Activated B cell treated with CpG ODN at 0.5 μM for 24 hours (primary cell): Measurements from ENCODE around the gene ITPKC. TPM values are rescaled to one million over a fixed set of nuclear protein-coding genes. Genes with fewer than 3 reads are reported as not detected.

Experiments
- ATAC-seq: fragments of 200-7000 bp; cut with Tn5 transposase; one replicate; pipeline ENCODE4 v1.10.0; 2021; ENCODE audit warnings: low read depth, mild to moderate bottlenecking, moderate library complexity
- CTCF ChIA-PET: fragments of 350-600 bp; sonication (Branson Sonifier 250); formaldehyde crosslinking; loops from one replicate; lab custom pipeline; 2021; ENCODE audit warnings: antibody characterized with exemption; lab: Charles Lee
- POLR2A ChIA-PET: fragments of 350-600 bp; sonication (Branson Sonifier 250); formaldehyde crosslinking; loops from one replicate; lab custom pipeline; 2021; ENCODE audit warnings: antibody characterized with exemption; lab: Charles Lee
- DNase-seq: peaks from one replicate; pipeline ENCODE4 v3.0.0; 2022
- H3K27ac Mint-ChIP-seq: one replicate; pipeline ENCODE4 v1.8.0; 2020; ENCODE audit warnings: mixed read lengths
- H3K27me3 Mint-ChIP-seq: one replicate; pipeline ENCODE4 v1.8.0; 2021; ENCODE audit warnings: mixed read lengths
- H3K36me3 Mint-ChIP-seq: one replicate; pipeline ENCODE4 v1.8.0; 2021; ENCODE audit warnings: low read depth, mixed read lengths
- H3K4me1 Mint-ChIP-seq: one replicate; pipeline ENCODE4 v1.8.0; 2021; ENCODE audit warnings: mixed read lengths
- H3K4me3 Mint-ChIP-seq: one replicate; pipeline ENCODE4 v1.8.0; 2020; ENCODE audit warnings: mild to moderate bottlenecking, mixed read lengths
- H3K9me3 Mint-ChIP-seq: one replicate; pipeline ENCODE4 v1.8.0; 2020; ENCODE audit warnings: mixed read lengths
- intact Hi-C: fragments of 100-400 bp; cut with micrococcal nuclease; formaldehyde crosslinking; loops from one replicate; pipeline ENCODE4 v1.15.1; 2024
- total RNA-seq: library from RNA; stranded (reverse); gene quantifications from 2 replicates; pipeline ENCODE4 v1.2.3, GENCODE V29; 2022
- TF ChIP-seq, protein P1 (sequence below): fragments of 200-600 bp; IDR thresholded peaks from one replicate; pipeline ENCODE4 v1.8.0; 2022; ENCODE audit warnings: antibody characterized with exemption, mild to moderate bottlenecking

The ITPKC gene
- total RNA-seq, 1 donor from 2014 or later, result 13.3 TPM

- no peak overlapping the region for H3K27ac Mint-ChIP-seq
- POLR2A ChIA-PET, result interaction anchor here (0.6 to 1.7 kb wide), 2 partner anchors 10 to 40 kb away, joined by 3 to 4 read pairs; partner anchors contain the start of gene NUMBL
- ATAC-seq, result no peak
Measured at GRCh38 chr19:40681039-40681438, 35.9 kb upstream of the ITPKC start.

GRCh38 chr19:40682431-40682964 lies 34.4 kb upstream of the ITPKC start:
- peaks cover 28% of the 10 kb centered on the region for H3K36me3 Mint-ChIP-seq
- no peak for DNase-seq
- H3K27ac Mint-ChIP-seq, result no peak overlapping the region

More at GRCh38 chr19:40681039-40681438, 35.9 kb upstream of the ITPKC start:
- intact Hi-C loops, result loop anchor here (5.0 kb wide), 1 partner anchor 36 kb away; the partner anchor contains the start of genes COQ8B and ITPKC
- peaks cover 28% of the 10 kb centered on the region for H3K36me3 Mint-ChIP-seq
- no peaks in the 10 kb centered on the region for H3K27me3 Mint-ChIP-seq
- DNase-seq, result no peak
- TF ChIP-seq, protein P1, sequence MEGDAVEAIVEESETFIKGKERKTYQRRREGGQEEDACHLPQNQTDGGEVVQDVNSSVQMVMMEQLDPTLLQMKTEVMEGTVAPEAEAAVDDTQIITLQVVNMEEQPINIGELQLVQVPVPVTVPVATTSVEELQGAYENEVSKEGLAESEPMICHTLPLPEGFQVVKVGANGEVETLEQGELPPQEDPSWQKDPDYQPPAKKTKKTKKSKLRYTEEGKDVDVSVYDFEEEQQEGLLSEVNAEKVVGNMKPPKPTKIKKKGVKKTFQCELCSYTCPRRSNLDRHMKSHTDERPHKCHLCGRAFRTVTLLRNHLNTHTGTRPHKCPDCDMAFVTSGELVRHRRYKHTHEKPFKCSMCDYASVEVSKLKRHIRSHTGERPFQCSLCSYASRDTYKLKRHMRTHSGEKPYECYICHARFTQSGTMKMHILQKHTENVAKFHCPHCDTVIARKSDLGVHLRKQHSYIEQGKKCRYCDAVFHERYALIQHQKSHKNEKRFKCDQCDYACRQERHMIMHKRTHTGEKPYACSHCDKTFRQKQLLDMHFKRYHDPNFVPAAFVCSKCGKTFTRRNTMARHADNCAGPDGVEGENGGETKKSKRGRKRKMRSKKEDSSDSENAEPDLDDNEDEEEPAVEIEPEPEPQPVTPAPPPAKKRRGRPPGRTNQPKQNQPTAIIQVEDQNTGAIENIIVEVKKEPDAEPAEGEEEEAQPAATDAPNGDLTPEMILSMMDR, result no peak
- H3K9me3 Mint-ChIP-seq, result no peaks in the 10 kb centered on the region
- CTCF ChIA-PET, result no interaction called here
- no peak overlapping the region for H3K4me3 Mint-ChIP-seq
- no peaks in the 10 kb centered on the region for H3K4me1 Mint-ChIP-seq

GRCh38 chr19:40683437-40683836 lies 33.5 kb upstream of the ITPKC start:
- DNase-seq, result no peak
- no peaks in the 10 kb centered on the region for H3K9me3 Mint-ChIP-seq
- H3K4me3 Mint-ChIP-seq, result no peak overlapping the region
- ChIA-PET POLR2A (interaction anchor here (1.1 kb wide), 1 partner anchor 94 kb away, joined by 3 read pairs; the partner anchor contains the start of gene RAB4B), CTCF (no interaction called here)
- TF ChIP-seq, protein P1, result no peak
- peaks cover 3% of the 10 kb centered on the region for H3K4me1 Mint-ChIP-seq
- no peaks in the 10 kb centered on the region for H3K27me3 Mint-ChIP-seq
- ATAC-seq, result no peak
- no peak overlapping the region for H3K27ac Mint-ChIP-seq
- intact Hi-C loops, result loop anchor here (5.0 kb wide), 1 partner anchor 34 kb away; the partner anchor contains the start of genes COQ8B and ITPKC
- peaks cover 22% of the 10 kb centered on the region for H3K36me3 Mint-ChIP-seq

More at GRCh38 chr19:40682431-40682964, 34.4 kb upstream of the ITPKC start:
- no peak overlapping the region for H3K4me3 Mint-ChIP-seq
- intact Hi-C loops, result loop anchor here (5.0 kb wide), 1 partner anchor 35 kb away; the partner anchor contains the start of genes COQ8B and ITPKC
- ChIA-PET POLR2A (interaction anchor here (0.6 to 1.1 kb wide), 2 partner anchors 91 to 95 kb away, joined by 3 to 5 read pairs; partner anchors contain the start of gene RAB4B), CTCF (no interaction called here)
- ATAC-seq, result no peak
- TF ChIP-seq, protein P1, result no peak
- H3K4me1 Mint-ChIP-seq, result peaks cover 3% of the 10 kb centered on the region
- no peaks in the 10 kb centered on the region for H3K9me3 Mint-ChIP-seq
- no peaks in the 10 kb centered on the region for H3K27me3 Mint-ChIP-seq

DNA sequence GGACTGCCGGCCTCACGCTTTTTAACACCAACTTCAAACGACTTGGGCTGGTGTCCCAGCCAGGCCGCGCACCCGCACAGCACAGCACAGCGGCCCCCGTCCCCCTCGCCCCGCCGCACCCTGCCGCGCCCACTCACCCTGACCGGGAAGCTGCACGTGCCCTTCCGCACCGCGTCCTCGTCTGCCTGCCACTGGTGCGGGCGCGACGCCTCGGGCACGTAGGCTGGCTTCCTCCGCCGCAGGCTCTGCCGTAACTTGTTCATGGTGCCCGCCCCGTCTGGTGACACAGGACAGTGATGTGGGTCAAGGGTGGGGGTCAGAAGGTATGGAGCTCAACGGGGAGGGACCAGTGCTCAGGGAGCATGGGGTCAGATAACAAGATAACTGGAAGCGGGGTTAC lies 32.6 kb upstream of the ITPKC start:
- TF ChIP-seq, protein P1, result no peak
- Mint-ChIP-seq H3K4me1 (peaks cover 3% of the 10 kb centered on the region), H3K9me3 (no peaks in the 10 kb centered on the region), H3K4me3 (no peak overlapping the region), H3K36me3 (peaks cover 20% of the 10 kb centered on the region), H3K27me3 (no peaks in the 10 kb centered on the region), H3K27ac (no peak overlapping the region)
- DNase-seq (no peak), ATAC-seq (no peak)
- ChIA-PET CTCF (no interaction called here), POLR2A (no interaction called here)
- intact Hi-C loops, result loop anchor here (5.0 kb wide), 1 partner anchor 33 kb away; the partner anchor contains the start of genes COQ8B and ITPKC

DNA sequence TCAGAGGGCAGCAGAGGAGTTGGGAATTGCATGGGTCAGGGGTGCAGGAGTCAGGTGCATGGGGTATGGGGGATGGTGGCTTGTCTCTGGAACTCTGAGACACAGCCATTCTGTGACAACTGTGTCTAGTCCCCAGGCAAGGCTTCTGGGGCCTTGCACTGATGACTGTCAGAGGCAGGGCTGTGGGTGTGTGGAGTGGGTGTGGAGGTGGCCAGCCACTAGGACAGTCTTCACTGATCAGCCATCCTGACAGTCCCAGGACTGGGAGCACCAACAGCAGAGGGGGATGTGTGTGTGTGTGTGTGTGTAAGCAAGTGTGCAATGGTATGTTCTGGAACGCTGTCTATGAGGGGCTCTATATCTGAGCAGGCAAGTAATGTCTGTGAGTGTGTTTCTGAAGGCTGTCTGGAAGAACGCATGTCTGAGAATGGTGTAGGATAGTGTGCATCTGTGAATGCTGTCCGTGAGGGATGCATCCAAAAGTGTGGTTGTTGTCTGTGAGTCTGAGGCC lies 31.8 kb upstream of the ITPKC start:
- no peak overlapping the region for H3K4me3 Mint-ChIP-seq
- no peak overlapping the region for H3K27ac Mint-ChIP-seq
- intact Hi-C loops, result no loop called here
- CTCF ChIA-PET, result no interaction called here
- DNase-seq, result no peak
- TF ChIP-seq, protein P1, result no peak
- no peaks in the 10 kb centered on the region for H3K27me3 Mint-ChIP-seq
- ATAC-seq, result no peak
- H3K4me1 Mint-ChIP-seq, result peaks cover 6% of the 10 kb centered on the region
- no peaks in the 10 kb centered on the region for H3K9me3 Mint-ChIP-seq
- peaks cover 17% of the 10 kb centered on the region for H3K36me3 Mint-ChIP-seq
- POLR2A ChIA-PET, result no interaction called here
